K562 (cell line): ENCODE results near the gene NOL4L. TPM values are rescaled to one million over a fixed set of nuclear protein-coding genes. Genes with fewer than 3 reads are reported as not detected.

Source experiments
- ARHGAP35 ChIP-seq: fragments of 450-650 bp; IDR thresholded peaks from 2 replicates; pipeline ENCODE4 v1.6.1; 2018; ENCODE audit not compliant: partially characterized antibody
- ATF7 ChIP-seq: fragments of 450-650 bp; IDR thresholded peaks from 2 replicates; pipeline ENCODE4 v1.7.1; 2014; ENCODE audit warnings: mild to moderate bottlenecking, moderate library complexity
- CBX1 ChIP-seq: sonication (generic); IDR thresholded peaks from 2 replicates; pipeline ENCODE4 v1.6.1; 2016; ENCODE audit warnings: antibody characterized with exemption, low read depth, mild to moderate bottlenecking
- GABPB1 ChIP-seq: sonication (generic); formaldehyde crosslinking; IDR thresholded peaks from 2 replicates; pipeline ENCODE4 v1.8.0; 2022; ENCODE audit warnings: mild to moderate bottlenecking, missing genetic modification reagents
- HDAC8 ChIP-seq: fragments of 450-650 bp; IDR thresholded peaks from 2 replicates; pipeline ENCODE4 v1.6.1; 2016; ENCODE audit warnings: mild to moderate bottlenecking, missing genetic modification characterization, moderate library complexity, missing compliant biosample characterization
- HIVEP1 ChIP-seq: fragments of 250-450 bp; sonication (Bioruptor Pico); IDR thresholded peaks from 2 replicates; pipeline ENCODE4 v1.4.0; 2020; ENCODE audit warnings: mild to moderate bottlenecking
- MCM5 ChIP-seq: fragments of 450-650 bp; IDR thresholded peaks from 2 replicates; pipeline ENCODE4 v1.6.1; 2016; ENCODE audit warnings: low read depth
- MED1 ChIP-seq: sonication (generic); formaldehyde crosslinking; IDR thresholded peaks from 2 replicates; pipeline ENCODE4 v1.8.1; 2023; ENCODE audit warnings: missing genetic modification reagents, borderline replicate concordance
- MTA3 ChIP-seq: fragments of 450-650 bp; formaldehyde crosslinking; IDR thresholded peaks from 2 replicates; pipeline ENCODE4 v1.6.1; 2017; ENCODE audit warnings: mild to moderate bottlenecking, borderline replicate concordance
- SIN3A ChIP-seq, 2 experiments: fragments of 150-350 bp in 1 of 2; IDR thresholded peaks; 2 replicates each; pipeline ENCODE4 v1.6.1; 2011 to 2016; ENCODE audit warnings: borderline replicate concordance in 2 of 2, low read depth in 2 of 2, low read length in 2 of 2, mild to moderate bottlenecking in 2 of 2, moderate library complexity in 2 of 2; ENCODE audit not compliant: control insufficient read depth in 1 of 2
- SNIP1 ChIP-seq: fragments of 450-650 bp; IDR thresholded peaks from 2 replicates; pipeline ENCODE4 v1.7.1; 2017; ENCODE audit warnings: low read depth, mild to moderate bottlenecking
- SRSF1 ChIP-seq: fragments of 200-400 bp; formaldehyde crosslinking; IDR thresholded peaks from 2 replicates; pipeline ENCODE4 v1.6.1; 2017; ENCODE audit warnings: mild to moderate bottlenecking, low read depth, low read length, moderate library complexity
- SUPT5H ChIP-seq: fragments of 450-650 bp; IDR thresholded peaks from 2 replicates; pipeline ENCODE4 v1.6.1; 2016
- ZKSCAN8 ChIP-seq: fragments of 200-800 bp; sonication (Bioruptor generic); IDR thresholded peaks from 2 replicates; pipeline ENCODE4 v1.6.1; 2016; ENCODE audit warnings: missing genetic modification characterization, missing compliant biosample characterization
- ZNF644 ChIP-seq: fragments of 200-800 bp; sonication (Bioruptor generic); IDR thresholded peaks from 2 replicates; pipeline ENCODE4 v1.6.1; 2016; ENCODE audit warnings: low read depth, missing genetic modification characterization, missing compliant biosample characterization
- ZNF780A ChIP-seq: fragments of 250-450 bp; sonication (Bioruptor Pico); IDR thresholded peaks from 2 replicates; pipeline ENCODE4 v1.5.0; 2021; ENCODE audit warnings: mild to moderate bottlenecking
- polyA plus RNA-seq, 8 experiments: library from polyadenylated mRNA; depleted of rRNA in 4 of 8; stranded (reverse) in 5 of 8; unstranded in 3 of 8; fragments of >200 nt; fragmentation: Nextera tagmentation in 2 of 8; fragmentation: Illumina TruSeq in 1 of 8; extraction: Ambion mirVana in 2 of 8; extraction: Trizol in 1 of 8; gene quantifications; 2 replicates each; pipeline versions ENCODE4 v1.2.1 to v1.2.3, GENCODE V29; 2011 to 2014; ENCODE audit warnings: inconsistent platforms in 1 of 8, missing spikeins in 1 of 8
- total RNA-seq, 7 experiments: library from RNA; depleted of rRNA in 6 of 7; stranded (reverse); fragments of >200 nt in 6 of 7; fragmentation: Illumina TruSeq in 2 of 7; extraction: Trizol in 2 of 7; gene quantifications; 2 replicates each; pipeline versions ENCODE4 v1.2.1 to v1.2.3, GENCODE V29; 2011 to 2021; ENCODE audit warnings: low replicate concordance in 1 of 7
- TF ChIP-seq, protein P1 (sequence below): sonication (generic); formaldehyde crosslinking; IDR thresholded peaks from 2 replicates; pipeline ENCODE4 v1.8.0; 2022; ENCODE audit warnings: mild to moderate bottlenecking, missing genetic modification reagents
- TF ChIP-seq, protein P2 (sequence below): sonication (generic); formaldehyde crosslinking; IDR thresholded peaks from 2 replicates; pipeline ENCODE4 v1.8.0; 2022; ENCODE audit warnings: missing genetic modification reagents, mild to moderate bottlenecking, borderline replicate concordance
- TF ChIP-seq, protein P3 (sequence below): fragments of 250-450 bp; sonication (Bioruptor Pico); IDR thresholded peaks from 2 replicates; pipeline ENCODE4 v1.8.0; 2022; ENCODE audit warnings: inconsistent platforms, mild to moderate bottlenecking, moderate library complexity, borderline replicate concordance
- TF ChIP-seq, protein P4 (sequence below): fragments of 450-650 bp; formaldehyde crosslinking; conservative IDR thresholded peaks from 2 replicates; pipeline ENCODE4 v1.4.0; 2022; ENCODE audit warnings: mild to moderate bottlenecking, missing genetic modification characterization
- TF ChIP-seq, protein P5 (sequence below): fragments of 450-650 bp; formaldehyde crosslinking; IDR thresholded peaks from 2 replicates; pipeline ENCODE4 v1.4.0; 2020; ENCODE audit warnings: mild to moderate bottlenecking, moderate library complexity

Gene NOL4L
- total and polyA plus RNA-seq, 9 of the 15 experiments (the other 6 are each of a cell fraction or from before 2014, with no cell fraction given): 5.1 to 36.2 (median 13.6) TPM

DNA sequence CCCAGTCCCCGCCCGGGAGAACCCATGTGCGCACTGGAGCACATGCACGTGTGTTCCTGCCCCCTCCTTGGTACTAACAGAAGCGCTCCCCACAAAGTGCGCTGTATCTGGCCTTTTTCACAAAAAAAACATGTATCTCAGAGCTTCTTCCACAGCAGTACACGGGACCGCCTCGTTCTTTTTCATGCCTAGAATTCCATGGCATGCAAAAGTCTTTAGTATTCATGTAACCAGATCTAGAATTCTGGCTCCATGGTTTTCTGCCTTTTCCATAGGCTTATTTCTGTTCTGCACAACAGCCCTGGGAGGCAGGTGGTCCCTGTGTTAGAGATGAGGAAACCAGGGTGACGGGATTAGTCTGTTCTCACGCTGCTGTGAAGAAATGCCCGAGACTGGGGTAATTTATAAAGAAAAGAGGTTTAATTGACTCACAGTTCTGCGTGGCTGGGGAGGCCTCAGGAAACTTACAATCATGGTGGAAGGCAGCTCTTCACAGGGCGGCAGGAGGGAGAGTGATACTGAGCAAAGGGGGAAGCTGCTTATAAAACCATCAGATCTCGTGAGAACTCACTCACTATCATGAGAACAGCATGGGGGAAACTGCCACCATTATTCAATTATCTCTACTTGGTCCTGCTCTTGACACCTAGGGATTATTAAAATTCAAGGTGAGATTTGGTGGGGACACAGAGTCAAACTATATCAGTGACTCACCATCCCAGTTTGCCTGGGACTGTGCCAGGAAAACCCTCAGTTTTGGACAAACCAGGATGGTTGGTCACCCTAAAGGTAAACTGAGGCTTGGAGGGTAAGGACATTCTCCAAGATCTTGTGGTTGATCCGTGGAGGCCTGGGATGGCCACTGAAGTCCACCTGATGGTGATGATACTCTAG is 47.6 kb upstream of the NOL4L start (continued):
- TF ChIP-seq, protein P1, sequence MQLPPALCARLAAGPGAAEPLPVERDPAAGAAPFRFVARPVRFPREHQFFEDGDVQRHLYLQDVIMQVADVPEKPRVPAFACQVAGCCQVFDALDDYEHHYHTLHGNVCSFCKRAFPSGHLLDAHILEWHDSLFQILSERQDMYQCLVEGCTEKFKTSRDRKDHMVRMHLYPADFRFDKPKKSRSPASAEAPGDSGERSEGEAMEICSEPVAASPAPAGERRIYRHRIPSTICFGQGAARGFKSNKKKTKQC: peak; percentile 61; the same call in 1 of the 2 replicates
- TF ChIP-seq, protein P2, sequence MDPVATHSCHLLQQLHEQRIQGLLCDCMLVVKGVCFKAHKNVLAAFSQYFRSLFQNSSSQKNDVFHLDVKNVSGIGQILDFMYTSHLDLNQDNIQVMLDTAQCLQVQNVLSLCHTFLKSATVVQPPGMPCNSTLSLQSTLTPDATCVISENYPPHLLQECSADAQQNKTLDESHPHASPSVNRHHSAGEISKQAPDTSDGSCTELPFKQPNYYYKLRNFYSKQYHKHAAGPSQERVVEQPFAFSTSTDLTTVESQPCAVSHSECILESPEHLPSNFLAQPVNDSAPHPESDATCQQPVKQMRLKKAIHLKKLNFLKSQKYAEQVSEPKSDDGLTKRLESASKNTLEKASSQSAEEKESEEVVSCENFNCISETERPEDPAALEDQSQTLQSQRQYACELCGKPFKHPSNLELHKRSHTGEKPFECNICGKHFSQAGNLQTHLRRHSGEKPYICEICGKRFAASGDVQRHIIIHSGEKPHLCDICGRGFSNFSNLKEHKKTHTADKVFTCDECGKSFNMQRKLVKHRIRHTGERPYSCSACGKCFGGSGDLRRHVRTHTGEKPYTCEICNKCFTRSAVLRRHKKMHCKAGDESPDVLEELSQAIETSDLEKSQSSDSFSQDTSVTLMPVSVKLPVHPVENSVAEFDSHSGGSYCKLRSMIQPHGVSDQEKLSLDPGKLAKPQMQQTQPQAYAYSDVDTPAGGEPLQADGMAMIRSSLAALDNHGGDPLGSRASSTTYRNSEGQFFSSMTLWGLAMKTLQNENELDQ (CRISPR knock-in tag): no peak
- TF ChIP-seq, protein P3, sequence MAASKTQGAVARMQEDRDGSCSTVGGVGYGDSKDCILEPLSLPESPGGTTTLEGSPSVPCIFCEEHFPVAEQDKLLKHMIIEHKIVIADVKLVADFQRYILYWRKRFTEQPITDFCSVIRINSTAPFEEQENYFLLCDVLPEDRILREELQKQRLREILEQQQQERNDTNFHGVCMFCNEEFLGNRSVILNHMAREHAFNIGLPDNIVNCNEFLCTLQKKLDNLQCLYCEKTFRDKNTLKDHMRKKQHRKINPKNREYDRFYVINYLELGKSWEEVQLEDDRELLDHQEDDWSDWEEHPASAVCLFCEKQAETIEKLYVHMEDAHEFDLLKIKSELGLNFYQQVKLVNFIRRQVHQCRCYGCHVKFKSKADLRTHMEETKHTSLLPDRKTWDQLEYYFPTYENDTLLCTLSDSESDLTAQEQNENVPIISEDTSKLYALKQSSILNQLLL (CRISPR knock-in tag): no peak
- TF ChIP-seq MTA3 (peak; percentile 77; the same call in 1 of the 2 replicates), MCM5 (no peak), ARHGAP35 (peak; percentile 61), ZKSCAN8 (CRISPR knock-in tag) (no peak), HIVEP1 (CRISPR knock-in tag) (no peak), HDAC8 (peak; percentile 71), ZNF644 (tag) (peak; percentile 51; the same call in 1 of the 2 replicates), CBX1 (no peak), GABPB1 (no peak), MED1 (CRISPR knock-in tag) (no peak), SNIP1 (no peak), ZNF780A (no peak), ATF7 (0 out of 2 replicates have a peak, but pooled peaks have one; percentile 21), SIN3A (IDR thresholded peaks at IDR 0.05; ENCODE audit: borderline replicate concordance in 2 of 2, control insufficient read depth in 1 of 2, low read depth in 2 of 2, low read length in 2 of 2) (no peak; a peak in 1 of 4 replicates), SRSF1 (no peak), SUPT5H (peak; percentile 92)
- TF ChIP-seq, protein P4, sequence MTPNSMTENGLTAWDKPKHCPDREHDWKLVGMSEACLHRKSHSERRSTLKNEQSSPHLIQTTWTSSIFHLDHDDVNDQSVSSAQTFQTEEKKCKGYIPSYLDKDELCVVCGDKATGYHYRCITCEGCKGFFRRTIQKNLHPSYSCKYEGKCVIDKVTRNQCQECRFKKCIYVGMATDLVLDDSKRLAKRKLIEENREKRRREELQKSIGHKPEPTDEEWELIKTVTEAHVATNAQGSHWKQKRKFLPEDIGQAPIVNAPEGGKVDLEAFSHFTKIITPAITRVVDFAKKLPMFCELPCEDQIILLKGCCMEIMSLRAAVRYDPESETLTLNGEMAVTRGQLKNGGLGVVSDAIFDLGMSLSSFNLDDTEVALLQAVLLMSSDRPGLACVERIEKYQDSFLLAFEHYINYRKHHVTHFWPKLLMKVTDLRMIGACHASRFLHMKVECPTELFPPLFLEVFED (CRISPR knock-in tag): no peak
- TF ChIP-seq, protein P5, sequence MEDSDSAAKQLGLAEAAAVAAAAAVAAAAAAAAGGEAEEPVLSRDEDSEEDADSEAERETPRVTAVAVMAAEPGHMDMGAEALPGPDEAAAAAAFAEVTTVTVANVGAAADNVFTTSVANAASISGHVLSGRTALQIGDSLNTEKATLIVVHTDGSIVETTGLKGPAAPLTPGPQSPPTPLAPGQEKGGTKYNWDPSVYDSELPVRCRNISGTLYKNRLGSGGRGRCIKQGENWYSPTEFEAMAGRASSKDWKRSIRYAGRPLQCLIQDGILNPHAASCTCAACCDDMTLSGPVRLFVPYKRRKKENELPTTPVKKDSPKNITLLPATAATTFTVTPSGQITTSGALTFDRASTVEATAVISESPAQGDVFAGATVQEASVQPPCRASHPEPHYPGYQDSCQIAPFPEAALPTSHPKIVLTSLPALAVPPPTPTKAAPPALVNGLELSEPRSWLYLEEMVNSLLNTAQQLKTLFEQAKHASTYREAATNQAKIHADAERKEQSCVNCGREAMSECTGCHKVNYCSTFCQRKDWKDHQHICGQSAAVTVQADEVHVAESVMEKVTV (CRISPR knock-in tag): no peak
